ENCODE data around the gene PYM1.
"Not testable (repeated sequence)": the region's sequence is repeated elsewhere in the genome, so short reads cannot be mapped to it uniquely, and the experiment has no call there.

PYM1 gene

DNA sequence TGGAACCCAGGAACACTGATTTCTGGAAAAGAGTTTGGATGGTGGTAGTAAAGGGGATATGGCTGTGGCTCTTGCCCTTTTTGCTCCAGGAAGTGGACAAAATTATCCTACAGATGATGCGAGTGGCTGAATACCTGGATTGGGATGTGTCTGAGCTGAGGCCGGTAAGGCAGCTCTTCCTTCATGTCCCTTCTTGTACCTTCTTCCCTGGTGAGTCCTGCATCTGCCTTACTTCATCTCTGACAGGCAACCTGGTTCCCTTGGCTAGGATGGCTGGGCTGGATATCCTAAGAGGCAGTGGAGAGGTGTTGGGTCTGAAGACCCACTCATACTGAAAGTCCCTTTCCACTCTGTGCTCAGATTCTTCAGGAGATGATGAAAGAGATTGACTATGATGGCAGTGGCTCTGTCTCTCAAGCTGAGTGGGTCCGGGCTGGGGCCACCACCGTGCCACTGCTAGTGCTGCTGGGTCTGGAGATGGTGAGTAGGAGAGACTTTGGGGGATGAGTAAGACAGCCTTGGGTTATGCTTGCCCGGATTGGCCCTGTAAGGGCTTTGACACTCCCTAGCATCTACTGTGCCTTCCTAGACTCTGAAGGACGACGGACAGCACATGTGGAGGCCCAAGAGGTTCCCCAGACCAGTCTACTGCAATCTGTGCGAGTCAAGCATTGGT, 11.3 kb upstream of the PYM1 start:
- DNase-seq: no peak

DNA sequence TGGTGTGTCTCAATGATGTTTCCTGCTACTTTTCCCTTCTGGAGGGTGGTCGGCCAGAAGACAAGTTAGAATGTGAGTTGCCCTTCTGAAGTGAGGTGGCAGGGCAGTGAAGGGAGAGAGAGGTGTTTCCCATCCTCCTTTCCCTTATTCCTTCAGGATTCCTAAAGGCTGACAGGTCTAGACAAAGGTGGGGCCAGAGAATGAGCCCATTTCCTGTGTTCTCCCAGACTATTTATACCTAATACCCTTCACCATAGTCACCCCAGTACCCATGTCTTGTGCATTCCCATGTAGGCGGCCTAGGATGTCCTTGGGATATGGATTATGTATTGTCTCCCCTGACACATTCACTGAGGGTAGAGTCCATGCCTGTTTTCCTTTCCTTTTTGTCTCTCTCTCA, 10.3 kb upstream of the PYM1 start:
- DNase-seq: no peak

DNA sequence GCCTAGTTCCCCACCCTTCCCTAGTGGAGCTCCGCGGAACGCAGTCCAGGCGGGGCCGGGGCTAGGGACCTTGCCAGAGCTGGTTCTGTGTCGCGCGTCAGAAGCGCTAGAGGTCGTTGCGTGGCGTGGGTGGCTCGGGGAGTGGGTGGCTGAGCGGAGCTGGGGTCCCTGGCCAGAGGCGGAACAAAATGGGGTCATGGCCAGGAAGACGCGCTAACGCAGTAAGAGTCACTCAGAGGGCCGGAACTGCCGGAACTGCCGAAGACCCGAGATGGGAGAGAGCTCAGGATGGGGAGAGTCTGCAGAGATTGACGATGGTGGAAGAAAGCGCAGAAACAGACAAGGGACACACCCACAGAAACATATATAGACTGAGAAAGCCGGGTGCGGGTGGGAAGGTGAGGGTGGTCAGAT, 8.1 kb upstream of the PYM1 start:
- no peak for DNase-seq

DNA sequence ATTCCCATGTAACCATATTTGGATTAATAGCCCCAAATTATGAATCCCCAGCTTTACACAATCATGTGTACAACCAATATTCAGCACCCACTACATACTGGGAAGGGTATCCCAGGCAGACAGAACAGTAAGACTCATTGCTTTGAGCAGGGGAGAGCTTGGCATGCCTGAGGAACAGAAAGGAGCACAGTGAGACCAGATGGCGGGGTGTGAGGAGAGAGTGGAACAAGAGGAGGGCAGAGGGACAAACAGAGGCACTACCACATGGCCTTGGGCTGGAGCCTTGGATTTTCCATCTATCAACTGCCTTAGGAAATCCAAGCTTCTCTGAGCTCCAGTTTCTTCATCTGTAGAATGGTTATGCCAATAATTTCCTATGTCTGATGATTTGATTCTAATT, 7.1 kb upstream of the PYM1 start:
- no peak for DNase-seq

DNA sequence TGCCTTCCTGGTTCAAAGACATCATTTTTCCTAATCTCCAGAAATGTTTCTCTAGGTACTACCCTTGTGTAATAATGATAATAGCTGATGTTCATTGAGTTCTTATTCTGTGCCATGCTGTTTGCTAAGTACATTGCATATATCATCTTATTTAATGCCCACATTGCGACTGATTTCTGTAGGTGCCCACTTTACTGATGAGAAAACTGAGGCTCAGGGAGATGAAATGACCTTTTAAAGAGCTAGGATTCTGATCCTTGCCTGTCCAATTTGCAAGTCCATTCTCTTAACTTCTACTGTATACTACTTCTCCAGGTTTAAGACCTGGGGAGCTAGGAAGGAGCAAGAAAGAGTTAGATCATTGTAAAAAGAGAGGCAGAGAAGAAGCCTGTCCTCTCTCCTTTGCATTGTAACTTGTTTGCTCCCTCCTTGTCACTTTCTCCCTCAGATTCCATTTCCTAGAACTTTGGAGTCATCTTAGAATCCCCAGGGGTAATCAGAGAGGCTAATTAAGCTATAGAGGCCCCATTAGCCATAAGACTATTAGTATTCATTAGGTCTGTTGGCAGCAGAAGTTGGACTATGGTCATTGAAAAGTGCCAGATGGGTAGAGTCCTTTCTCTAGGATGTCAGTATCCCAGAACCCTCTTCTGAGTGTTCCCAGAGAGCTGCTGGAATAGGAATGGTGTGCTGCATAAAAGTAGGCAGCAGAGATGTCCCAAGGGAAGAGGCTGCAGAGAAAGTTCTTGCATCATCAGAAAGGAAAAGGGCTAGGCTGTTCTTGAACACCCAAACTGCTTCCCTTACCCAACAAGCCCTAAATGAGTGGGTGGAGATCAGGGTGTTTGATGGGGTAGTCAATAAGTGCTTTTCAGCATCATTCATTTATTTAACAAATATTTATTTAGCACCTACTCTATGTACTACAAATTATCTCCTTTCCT, 6.4 kb upstream of the PYM1 start:
- DNase-seq: no peak

DNA sequence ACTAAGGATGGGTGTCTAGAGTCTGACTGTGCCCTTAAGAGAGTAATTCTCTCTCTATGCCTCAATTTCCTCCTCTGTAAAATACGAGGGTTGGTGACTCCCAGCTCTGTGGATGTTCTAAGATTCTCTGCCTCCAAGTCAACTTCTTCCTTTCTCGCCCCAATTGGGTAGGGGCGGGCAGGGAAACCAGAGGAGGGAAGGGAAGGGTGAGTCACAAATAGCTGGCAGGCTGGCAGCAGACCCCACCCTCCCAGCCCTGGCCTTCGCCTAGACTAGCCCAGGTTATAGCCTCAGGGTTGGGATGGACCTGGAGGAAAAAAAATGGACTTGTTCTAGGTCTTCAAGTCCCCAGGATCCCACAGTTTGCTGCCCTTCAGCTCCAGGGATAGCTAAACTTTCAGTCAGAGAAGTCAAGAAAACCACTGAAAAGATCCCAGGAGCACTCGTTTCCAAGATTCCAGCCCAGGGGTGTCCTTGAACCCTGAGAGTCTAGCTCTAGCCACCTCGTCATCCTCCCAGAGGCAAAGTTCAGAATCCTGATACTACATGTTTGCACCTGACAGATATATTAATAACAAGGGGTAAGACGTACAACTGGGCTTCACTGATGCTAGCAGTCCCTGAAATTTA, 5.6 kb upstream of the PYM1 start:
- peak; percentile 33 for DNase-seq

DNA sequence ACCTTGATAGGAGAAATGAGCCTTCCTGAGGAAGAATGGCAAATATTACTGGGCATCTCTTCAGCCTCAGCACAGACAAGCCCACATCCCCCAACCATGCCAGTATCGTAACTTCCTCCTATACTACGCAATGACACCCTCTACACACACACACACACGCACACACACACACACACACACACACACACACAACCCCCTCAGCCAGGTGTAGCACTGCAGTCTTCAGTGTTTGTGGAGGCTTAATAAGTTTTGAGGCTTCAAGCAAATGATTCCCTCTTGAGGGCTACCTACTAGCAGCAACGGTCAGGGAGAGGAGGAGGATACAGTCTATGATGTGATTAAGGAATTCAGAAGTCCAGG, 4.8 kb upstream of the PYM1 start:
- DNase-seq: no peak

DNA sequence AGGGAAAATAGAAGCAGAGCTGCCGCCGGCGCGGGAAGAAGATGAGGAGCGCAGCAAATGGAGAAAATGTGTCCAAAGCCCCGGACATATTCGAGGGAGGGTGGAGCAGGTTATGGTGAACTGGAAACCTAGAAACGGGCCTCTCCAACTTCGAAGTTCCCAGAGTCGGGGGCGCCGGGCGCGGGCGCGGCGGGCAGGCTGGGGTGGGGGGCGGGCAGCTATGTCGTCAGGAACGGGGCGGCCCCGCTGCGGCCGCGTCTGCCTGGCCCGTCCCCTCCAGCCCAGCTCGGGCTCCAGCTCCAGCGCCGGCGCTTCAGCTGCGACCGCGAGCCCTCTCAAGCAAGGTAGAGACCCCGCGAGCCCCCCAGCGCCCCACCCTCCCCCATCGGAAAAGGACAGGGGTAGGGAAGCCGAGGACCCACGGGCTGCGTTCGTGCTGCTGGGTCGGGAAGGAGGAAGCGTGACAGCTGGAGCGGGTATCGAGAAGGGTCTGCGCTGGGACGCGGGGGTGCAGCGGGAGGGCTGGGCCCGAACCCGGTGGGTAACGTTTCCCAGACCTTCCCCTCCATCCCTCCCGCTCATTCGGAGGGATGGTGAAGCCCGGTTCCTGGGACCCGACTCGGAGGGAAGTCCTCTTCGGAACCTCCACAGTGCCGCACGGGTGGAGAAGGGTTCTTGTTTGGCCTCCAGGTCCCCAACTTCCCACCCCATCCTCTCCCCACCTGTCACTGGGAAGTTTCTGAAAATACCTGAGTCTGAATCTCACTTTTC, 4.3 kb upstream of the PYM1 start:
- no peak for DNase-seq

DNA sequence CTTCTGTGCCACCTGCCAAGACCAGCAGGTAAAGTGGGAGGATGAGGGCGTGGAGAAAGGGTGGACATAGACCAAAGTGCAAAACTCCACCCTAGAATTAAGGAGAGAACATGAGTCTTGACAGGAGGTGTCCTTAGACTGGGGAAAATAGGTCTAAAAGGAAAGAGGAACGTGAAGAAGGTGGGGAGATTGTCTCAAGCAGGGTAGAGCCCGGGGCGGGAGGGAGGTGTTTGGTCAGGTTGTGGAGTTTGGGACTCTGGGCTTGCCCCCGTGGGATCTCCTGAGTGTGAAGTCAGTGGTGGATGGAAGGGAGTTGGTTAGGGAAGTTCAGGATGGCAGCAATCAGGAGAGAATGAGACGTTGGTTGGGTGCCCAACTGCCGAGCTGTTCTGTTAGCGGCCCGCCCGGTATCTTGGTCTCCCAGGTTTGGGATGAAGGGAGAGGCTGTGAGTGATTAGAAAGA, 3.7 kb upstream of the PYM1 start:
- no peak for DNase-seq

DNA sequence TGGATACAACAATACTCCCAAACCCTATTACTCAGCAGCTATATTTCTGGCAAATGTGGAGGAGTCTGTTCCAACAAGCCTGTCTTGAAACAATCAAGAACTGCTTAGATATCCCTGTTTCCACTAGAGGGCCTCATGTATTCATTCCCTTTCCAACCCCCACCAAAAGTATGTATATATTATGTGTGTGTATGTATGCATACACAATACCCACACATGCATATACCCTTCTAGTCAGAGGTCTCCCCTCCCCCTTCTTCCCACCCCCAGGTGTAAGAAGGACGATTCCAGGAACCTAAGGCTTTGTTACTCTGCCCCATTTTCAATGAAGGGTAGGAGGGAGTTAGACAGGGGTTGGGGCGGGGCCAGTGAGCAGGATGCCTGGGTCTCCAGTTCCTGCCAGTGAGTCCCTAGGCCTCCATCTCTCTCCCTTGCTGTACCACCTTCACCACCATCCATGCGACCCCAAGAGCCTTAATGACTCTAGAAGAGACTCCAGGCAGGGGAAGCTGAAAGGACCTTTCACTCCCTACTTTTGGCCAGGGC, 3.1 kb upstream of the PYM1 start, which contains the start of gene DGKA:
TSS of gene DGKA (plus strand) at position 392 of the 546 bp plus-strand sequence. CDS start 5,342 bp downstream, outside the sequence.
- DNase-seq: no peak

DNA sequence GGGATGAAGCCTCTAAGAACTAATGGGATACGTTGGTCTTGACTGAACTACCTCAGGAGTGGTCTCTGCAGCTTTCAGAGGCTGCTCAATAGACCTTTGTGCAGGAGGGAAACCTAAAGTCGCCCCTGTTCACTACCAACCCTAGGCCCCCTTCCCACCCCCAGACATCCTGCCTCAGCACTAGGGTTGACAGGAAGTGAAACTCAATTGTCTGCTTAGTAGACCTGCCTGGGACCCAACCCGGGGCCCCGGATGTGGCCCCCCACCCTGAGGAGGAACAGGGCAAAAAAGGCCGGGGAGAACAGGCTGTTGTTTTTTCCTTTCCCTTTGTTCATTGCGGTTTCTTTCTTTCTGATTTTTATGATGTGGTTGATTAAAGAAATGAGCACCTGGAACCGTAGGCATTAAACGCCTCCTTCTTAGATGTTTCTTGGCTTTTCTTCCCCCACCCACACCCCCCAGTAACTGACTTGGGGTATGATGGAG, 1.7 kb upstream of the PYM1 start:
- DNase-seq: no peak

DNA sequence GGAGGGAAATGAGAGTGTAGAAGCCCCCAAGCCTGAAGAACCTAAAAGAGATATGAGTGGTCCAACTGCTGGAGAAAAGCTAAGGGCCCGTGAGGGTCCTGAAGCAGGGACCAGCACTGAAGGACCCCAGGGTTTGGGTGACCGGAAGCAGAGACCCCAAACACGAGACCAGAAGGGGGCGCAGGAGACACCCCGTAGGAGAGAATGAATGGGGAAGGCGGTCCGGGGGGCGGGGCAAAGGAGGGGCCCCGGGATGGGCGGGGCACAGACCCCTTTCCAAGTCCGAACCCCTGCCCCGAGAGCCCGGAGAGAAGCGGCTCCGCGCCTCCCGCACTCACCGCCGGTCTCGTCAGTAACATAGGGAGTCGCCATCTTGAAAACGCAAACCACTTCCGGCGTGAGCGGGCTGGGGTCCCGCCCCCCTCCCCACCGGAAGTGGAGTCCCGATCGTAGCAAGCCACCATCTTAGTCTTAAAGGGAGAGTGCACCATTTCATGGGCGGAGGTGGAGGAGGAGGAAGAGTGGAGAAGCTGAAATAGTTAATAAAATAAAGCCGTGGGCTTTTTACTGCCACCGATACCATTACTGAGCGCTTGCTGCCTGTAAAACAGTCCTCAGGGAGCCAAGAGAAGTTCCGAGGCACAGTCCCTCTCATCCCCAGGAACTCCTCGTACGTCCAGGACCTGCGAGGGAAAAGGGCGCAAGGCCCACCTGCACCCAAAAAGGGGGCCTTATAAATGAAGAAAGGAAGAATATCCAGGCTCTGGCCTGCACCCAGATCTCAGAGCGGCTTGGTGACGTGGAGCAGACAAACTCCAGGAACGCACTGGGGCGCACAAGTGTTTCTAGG, 731 bp downstream of the PYM1 start:
- DNase-seq: peak; percentile 86

DNA sequence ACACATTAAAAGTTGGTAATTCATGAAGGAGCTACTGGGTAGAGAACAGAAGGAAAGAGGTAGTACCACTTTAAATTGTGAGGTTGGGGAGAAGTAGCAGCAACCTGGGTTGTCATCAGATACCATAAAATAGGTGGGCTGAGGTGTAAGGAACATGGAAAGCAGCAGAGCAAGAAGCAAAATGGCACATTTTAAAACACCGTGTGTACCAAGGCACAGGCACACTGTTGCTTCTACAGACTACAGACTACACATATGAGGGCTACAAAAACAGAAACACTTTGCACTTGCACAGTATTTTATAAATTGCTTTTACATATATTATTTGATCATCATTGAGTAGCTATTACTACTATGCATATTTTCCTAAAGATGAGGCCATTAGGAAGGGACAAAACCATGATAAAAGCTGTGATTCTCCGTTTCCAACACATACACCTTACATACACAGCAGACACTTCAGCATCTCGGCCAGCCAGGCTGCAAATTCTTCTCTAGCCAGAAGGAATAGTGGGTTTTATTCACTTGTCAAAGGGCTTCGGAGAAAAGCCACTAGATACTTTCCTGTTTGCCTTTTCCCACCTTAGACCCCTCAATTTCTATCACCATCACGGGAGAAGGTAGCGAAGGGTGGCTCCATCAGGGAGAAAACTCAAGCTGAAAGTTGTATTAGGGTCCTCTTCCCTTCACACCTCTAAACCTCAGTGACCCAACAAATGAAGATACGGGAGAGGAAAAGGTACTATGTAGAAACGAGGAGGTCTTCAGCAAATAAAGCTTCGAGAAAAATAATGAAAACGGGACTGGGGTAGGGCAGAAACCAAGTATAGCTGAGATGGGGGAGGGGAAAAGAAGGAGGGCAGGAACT, 1.6 kb downstream of the PYM1 start:
- DNase-seq: no peak

DNA sequence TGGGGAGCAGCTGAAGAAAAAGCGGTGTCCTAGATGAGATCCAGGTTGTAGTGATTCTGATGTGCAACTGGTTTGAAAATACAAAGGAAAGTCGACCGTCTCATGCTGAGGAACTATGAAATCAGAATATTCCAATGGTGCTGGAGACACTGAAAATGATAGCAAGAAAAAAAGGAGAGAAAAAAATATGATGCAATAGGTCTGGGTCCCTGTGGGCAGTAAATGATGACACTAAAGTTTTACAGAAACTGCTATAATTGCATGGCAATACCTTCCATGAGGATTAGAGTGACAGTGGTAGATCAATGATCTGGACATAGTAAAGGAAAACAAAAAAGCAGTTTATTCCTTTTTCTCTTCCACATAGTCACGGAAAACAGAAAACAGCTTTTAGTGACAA, 2.3 kb downstream of the PYM1 start:
- DNase-seq: no peak

DNA sequence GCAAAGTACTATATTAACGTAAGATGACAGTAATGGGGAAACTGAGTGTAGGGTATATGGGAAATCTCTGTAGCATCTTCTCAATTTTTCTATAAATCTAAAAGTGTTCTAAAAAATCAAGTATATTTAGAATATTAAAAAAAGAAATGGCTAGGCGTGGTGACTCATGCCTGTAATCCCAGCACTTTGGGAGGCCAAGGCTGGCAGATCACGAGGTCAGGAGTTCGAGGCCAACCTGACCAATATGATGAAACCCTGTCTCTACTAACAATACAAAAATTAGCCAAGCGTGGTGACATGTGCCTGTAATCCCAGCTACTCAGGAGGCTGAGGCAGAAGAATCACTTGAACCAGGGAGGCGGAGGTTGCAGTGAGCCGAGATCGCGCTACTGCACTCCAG, 4.0 kb downstream of the PYM1 start:
- DNase-seq: not testable (repeated sequence)

DNA sequence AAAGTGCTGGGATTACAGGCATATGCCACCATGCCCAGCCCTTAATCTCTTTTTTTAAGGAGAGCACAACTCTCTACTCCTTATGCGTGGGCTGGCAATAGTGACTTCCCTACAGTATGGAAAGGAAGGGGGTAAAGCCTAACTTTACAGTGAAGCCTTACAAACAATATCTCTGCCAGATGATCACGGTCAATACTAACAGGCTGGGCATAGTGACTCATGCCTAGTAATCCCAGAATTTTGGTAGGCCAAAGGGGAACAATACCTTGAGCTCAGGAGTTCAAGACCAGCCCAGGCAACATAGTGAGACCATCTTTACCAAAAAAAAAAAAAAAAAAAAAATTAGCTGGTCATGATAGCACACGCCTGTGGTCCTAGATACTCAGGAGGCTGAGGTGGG, 5.6 kb downstream of the PYM1 start:
- DNase-seq: no peak

DNA sequence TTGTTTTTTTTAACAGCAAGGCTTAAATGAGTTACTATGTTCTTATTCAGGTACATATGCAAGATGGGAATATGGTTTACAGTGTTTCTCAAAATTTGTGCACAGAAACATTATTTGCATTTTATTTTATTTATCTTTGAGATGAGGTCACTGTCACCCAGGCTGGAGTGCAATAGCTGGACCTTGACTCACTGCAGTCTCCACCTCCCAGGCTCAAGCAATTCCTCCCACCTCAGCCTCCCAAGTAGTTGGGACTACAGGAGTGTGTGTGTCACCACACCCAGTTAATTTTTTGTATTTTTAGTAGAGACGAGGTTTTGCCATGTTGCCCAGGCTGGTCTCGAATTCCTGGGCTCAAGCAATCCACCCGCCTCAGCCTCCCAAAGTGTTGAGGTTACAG, 8.7 kb downstream of the PYM1 start:
- peak; percentile 18 for DNase-seq

DNA sequence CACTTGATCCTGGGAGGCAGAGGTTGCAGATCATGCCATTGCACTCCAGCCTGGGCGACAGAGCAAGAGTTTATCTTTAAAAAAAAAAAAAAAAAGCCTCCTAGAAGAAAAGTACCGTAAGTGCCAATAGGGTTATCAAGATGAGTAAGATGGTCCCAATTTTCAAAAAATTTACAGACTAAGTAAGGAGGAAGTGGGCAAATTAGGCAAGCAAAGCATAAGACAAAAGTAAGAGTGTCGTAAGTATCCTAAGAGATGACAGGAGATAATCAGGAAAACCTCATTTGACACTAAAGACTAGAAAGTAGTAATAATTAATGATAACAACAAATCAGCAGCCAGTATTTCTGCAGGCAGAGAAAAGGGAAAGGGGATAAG, 12.2 kb downstream of the PYM1 start:
- DNase-seq: no peak

DNA sequence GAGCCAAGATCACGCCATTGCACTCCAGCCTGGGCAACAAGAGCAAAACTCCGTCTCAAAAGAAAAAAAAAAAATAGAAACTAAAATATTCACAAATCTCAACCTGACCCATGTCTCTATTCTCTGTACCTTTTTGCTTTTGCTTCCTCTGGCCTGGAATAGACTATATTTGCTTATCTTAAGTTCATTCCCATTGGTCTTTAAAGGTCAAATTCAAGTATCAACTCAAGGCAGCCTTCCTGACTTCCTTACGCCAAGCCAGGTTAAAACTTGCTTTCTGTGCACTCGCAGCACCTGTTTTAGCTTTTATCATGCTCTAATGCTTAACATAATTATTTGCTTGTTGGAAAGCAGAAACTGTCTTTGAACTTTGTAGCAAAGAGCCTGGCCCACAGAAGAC, 14.8 kb downstream of the PYM1 start:
- DNase-seq: no peak

DNA sequence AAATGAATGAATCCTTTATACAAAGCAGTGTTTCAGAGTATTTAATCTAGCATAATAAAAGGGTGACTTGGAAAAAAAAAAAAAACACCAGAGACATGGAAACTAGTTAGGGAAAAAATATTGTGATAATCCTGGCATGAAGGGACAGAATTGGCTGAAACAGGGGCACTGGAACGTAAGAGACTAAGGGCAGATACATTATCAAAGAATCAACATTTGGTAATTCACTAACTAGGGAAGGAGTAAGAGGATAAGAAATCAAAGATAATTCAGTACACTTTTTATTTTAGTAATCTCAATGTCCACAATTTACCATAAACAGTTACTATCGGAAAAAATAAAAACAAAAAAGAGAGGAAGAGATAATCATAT, 18.2 kb downstream of the PYM1 start:
- no peak for DNase-seq

Measured in T1000 (cell line).